Brain microvascular endothelial cell (primary cell): ENCODE measurements around the gene CEMIP2.

Experiments used
- DNase-seq: peaks from one replicate; pipeline ENCODE4 v3.0.0-alpha.2; 2020
- H3K27ac ChIP-seq: fragments of 250-450 bp; sonication (Bioruptor Pico); 2 replicates; pipeline ENCODE4 v1.5.1; 2020; ENCODE audit warnings: mild to moderate bottlenecking, moderate library complexity
- H3K27me3 ChIP-seq: fragments of 250-450 bp; sonication (Bioruptor Pico); replicated peaks from 2 replicates; pipeline ENCODE4 v1.5.1; 2020; ENCODE audit warnings: mild to moderate bottlenecking
- H3K36me3 ChIP-seq: fragments of 250-450 bp; sonication (Bioruptor Pico); replicated peaks from 2 replicates; pipeline ENCODE4 v1.5.1; 2020; ENCODE audit warnings: mild to moderate bottlenecking
- H3K4me3 ChIP-seq: 2 replicates; pipeline ENCODE4 v1.5.1; 2011; ENCODE audit warnings: low read depth, mild to moderate bottlenecking, control low read depth, low read length, moderate library complexity
- in situ Hi-C: cut with HindIII; loops from 2 replicates; pipeline ENCODE4 v1.10.0; 2017; ENCODE audit warnings: low sequenced_read_pairs, low pct_ligation_motif_present
- TF ChIP-seq, protein P1 (sequence below): IDR thresholded peaks from 2 replicates; pipeline ENCODE4 v1.5.1; 2011; ENCODE audit warnings: low read depth, mild to moderate bottlenecking, moderate library complexity, low read length, control low read depth, inconsistent platforms; ENCODE audit errors: missing control alignments

The CEMIP2 gene

DNA sequence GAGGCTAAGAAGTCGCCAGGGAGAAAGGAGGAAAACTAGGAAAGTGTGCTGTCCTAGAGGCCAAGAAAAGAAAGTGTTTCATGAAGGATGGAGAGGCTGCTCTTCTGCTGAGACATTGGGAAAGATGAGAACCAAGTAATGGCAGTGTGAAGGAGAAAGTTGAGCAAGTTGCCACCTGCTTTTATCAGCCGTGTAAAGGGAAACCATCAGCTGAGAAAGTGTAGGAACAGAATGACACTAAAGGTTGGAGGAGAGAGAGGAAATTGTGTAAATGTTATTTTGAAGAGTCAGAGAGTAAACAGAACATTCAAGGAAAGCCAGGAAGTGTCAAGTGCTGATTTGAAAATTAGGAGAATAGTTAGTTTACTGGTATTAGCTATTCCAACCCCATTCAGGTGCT is 125.0 kb downstream of the CEMIP2 start:
- no peaks in the 10 kb centered on the region for H3K36me3 ChIP-seq
- H3K4me3 ChIP-seq: no peak overlapping the region
- H3K27ac ChIP-seq: no peak overlapping the region
- in situ Hi-C loops: no loop called here
- no peak for DNase-seq
- TF ChIP-seq, protein P1, sequence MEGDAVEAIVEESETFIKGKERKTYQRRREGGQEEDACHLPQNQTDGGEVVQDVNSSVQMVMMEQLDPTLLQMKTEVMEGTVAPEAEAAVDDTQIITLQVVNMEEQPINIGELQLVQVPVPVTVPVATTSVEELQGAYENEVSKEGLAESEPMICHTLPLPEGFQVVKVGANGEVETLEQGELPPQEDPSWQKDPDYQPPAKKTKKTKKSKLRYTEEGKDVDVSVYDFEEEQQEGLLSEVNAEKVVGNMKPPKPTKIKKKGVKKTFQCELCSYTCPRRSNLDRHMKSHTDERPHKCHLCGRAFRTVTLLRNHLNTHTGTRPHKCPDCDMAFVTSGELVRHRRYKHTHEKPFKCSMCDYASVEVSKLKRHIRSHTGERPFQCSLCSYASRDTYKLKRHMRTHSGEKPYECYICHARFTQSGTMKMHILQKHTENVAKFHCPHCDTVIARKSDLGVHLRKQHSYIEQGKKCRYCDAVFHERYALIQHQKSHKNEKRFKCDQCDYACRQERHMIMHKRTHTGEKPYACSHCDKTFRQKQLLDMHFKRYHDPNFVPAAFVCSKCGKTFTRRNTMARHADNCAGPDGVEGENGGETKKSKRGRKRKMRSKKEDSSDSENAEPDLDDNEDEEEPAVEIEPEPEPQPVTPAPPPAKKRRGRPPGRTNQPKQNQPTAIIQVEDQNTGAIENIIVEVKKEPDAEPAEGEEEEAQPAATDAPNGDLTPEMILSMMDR: no peak
- no peaks in the 10 kb centered on the region for H3K27me3 ChIP-seq

DNA sequence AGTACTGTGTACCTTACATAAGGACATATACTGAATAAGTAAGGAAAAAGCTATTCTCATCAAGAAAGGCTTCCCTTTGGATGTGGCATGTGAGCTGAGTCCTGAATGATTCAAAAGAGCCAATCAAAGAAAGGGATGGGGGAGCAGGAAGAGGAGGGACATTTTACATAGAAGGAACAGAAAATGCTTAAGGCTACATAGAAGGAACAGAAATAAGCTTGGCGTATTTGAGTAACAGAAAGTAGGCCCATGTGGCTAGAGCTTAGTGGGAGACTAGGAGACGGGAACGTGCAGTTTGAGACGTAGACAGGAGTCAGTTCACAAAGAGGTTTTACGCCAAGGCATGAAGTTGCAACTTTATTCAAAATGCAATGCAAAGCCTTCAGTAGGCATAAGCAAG is 126.3 kb downstream of the CEMIP2 start:
- TF ChIP-seq, protein P1: no peak
- DNase-seq: no peak
- no peaks in the 10 kb centered on the region for H3K27me3 ChIP-seq
- in situ Hi-C loops: no loop called here
- no peaks in the 10 kb centered on the region for H3K36me3 ChIP-seq
- H3K27ac ChIP-seq: no peak overlapping the region
- no peak overlapping the region for H3K4me3 ChIP-seq

DNA sequence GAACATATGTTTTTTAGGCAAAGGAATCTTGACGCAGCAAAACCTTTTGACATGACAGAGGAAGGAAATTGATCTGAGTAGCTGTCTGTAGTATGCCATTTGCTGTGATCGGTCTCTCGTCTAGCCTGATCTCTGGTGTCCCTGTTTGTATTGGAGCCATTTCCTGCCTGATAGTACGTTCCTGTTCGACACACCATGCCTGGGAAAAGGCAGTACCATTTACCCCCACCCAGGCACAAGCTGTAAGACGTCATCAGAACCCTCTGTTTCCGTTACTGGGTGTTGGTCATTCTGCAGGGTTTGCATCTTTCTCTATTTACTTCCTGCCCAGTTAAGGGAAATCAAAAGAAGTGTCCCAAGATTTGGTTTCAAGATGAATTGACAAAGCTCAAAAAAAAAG is 129.7 kb downstream of the CEMIP2 start:
- Histone ChIP-seq H3K36me3 (no peaks in the 10 kb centered on the region), H3K27ac (no peak overlapping the region), H3K4me3 (no peak overlapping the region), H3K27me3 (no peaks in the 10 kb centered on the region)
- no peak for DNase-seq
- in situ Hi-C loops: no loop called here
- TF ChIP-seq, protein P1: no peak

DNA sequence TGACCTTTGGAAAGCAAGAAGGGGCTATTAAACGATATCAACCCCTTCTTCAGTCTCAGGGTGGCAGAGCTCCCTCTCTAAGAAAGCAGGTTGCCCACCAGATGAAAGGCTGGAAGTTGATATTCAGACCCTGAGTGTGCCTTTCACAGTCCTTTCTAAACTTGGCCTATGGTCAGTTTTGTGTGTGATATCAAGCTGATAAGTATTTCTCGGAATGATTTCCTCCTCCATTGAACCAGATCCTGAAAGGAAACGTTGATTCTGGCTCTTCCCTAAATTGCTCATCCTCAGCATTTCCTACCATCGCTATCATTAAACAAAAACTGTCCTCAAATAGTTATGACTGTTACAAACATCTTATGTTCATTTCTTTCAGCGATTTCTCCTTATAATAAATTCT is 130.4 kb downstream of the CEMIP2 start:
- TF ChIP-seq, protein P1: no peak
- no peaks in the 10 kb centered on the region for H3K27me3 ChIP-seq
- DNase-seq: no peak
- no peak overlapping the region for H3K27ac ChIP-seq
- in situ Hi-C loops: no loop called here
- H3K4me3 ChIP-seq: no peak overlapping the region
- H3K36me3 ChIP-seq: no peaks in the 10 kb centered on the region

DNA sequence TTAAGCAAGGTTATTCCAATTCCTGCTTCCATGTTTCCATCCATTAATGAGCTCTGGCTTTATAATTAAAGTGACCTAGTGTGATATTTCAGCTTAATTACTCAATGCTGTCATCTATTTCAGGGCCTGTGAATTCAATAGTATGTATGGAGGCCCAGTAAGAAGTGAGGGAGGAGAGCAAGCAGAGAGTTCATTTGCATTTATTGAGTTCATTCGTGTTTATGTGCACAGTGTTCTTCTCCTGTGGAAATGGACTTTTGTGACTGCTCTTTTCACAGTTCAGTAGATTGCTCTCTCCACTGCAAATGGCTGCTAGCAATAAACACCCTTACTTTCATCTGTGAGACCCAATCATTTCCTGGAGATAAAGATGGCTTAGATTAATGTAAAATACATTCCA is 130.9 kb downstream of the CEMIP2 start:
- DNase-seq: no peak
- TF ChIP-seq, protein P1: no peak
- no peak overlapping the region for H3K4me3 ChIP-seq
- no peak overlapping the region for H3K27ac ChIP-seq
- H3K36me3 ChIP-seq: no peaks in the 10 kb centered on the region
- in situ Hi-C loops: no loop called here
- no peaks in the 10 kb centered on the region for H3K27me3 ChIP-seq

DNA sequence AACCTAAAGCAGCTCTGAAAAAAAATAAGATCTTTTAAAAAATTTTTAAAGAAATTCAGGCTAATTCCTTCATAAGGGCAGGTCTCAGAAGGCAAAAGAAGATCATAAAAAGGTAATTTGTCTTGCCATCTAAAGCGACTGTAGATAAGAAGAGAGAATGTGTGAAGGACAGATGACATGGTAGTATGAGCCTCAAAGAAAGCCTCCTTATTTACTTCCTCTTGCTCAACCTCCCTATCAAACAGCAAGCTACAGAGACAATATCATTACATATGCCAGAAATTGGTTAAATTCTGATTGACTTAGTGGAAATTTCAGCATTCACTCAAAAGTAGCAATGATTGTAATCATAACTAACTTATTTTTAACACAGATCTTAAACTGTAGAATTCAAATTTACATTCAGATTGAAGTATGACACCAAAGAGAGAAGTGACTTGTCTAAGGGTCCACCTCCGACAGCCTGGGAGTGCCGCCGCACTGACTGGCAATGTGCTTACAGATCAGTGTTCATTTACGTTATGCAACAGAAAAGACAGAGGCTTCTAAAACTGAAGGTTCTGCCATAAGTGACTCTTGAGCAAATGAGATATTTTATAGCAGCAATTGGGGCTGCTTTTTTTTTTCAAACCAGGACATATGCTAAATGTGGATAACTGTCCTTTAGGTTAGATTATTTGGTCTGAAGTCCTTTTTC is 132.0 kb downstream of the CEMIP2 start:
- TF ChIP-seq, protein P1: no peak

More for the DNA sequence above, 132.0 kb downstream of the CEMIP2 start:
- Histone ChIP-seq H3K27me3 (no peaks in the 10 kb centered on the region), H3K27ac (no peak overlapping the region), H3K36me3 (no peaks in the 10 kb centered on the region), H3K4me3 (no peak overlapping the region)
- in situ Hi-C loops: no loop called here
- DNase-seq: no peak
